HEK293T (cell line): Measurements from ENCODE around the gene WFS1.

ENCODE experiments used
- CTCF ChIA-PET: fragments of 350-600 bp; formaldehyde crosslinking; extraction: SDS; loops from one replicate; lab custom pipeline; 2021; ENCODE audit warnings: antibody characterized with exemption, inconsistent platforms; lab: Yijun Ruan, JAX
- POLR2A ChIA-PET: fragments of 350-600 bp; formaldehyde crosslinking; extraction: SDS; loops from one replicate; lab custom pipeline; 2020; ENCODE audit warnings: antibody characterized with exemption, inconsistent platforms; lab: Yijun Ruan, JAX
- DNase-seq: peaks from one replicate; pipeline ENCODE4 v3.0.0; 2012; ENCODE audit warnings: mixed read lengths; ENCODE audit errors: extremely low spot score
- ARNT ChIP-seq: fragments of 450-650 bp; IDR thresholded peaks from 2 replicates; pipeline ENCODE4 v1.6.1; 2017; ENCODE audit warnings: mild to moderate bottlenecking
- BHLHE40 ChIP-seq: fragments of 450-650 bp; IDR thresholded peaks from 2 replicates; pipeline ENCODE4 v1.6.1; 2016; ENCODE audit warnings: mild to moderate bottlenecking, moderate library complexity, borderline replicate concordance
- CTBP1 ChIP-seq: fragments of 450-650 bp; IDR thresholded peaks from 2 replicates; pipeline ENCODE4 v1.6.1; 2016; ENCODE audit warnings: borderline replicate concordance
- ELF4 ChIP-seq: fragments of 450-650 bp; IDR thresholded peaks from 2 replicates; pipeline ENCODE4 v1.6.1; 2017; ENCODE audit warnings: antibody characterized with exemption
- FOXA1 ChIP-seq: fragments of 450-650 bp; IDR thresholded peaks from 2 replicates; pipeline ENCODE4 v1.6.1; 2016; ENCODE audit warnings: mild to moderate bottlenecking
- FOXK2 ChIP-seq: fragments of 450-650 bp; IDR thresholded peaks from 2 replicates; pipeline ENCODE4 v1.6.1; 2016; ENCODE audit warnings: mild to moderate bottlenecking
- FOXM1 ChIP-seq: fragments of 450-650 bp; IDR thresholded peaks from 2 replicates; pipeline ENCODE4 v1.6.1; 2017; ENCODE audit warnings: mild to moderate bottlenecking, borderline replicate concordance
- HDGF ChIP-seq: fragments of 450-650 bp; IDR thresholded peaks from 2 replicates; pipeline ENCODE4 v1.6.1; 2017; ENCODE audit warnings: antibody characterized with exemption, borderline replicate concordance
- L3MBTL2 ChIP-seq: fragments of 450-650 bp; conservative IDR thresholded peaks from 2 replicates; pipeline ENCODE4 v1.6.1; 2016; ENCODE audit warnings: mild to moderate bottlenecking
- LEF1 ChIP-seq: fragments of 450-650 bp; IDR thresholded peaks from 2 replicates; pipeline ENCODE4 v1.6.1; 2017; ENCODE audit warnings: mild to moderate bottlenecking, borderline replicate concordance
- NFRKB ChIP-seq: fragments of 450-650 bp; IDR thresholded peaks from 2 replicates; pipeline ENCODE4 v1.6.1; 2016; ENCODE audit warnings: mild to moderate bottlenecking, moderate library complexity
- PKNOX1 ChIP-seq: fragments of 450-650 bp; IDR thresholded peaks from 2 replicates; pipeline ENCODE4 v1.6.1; 2016
- SP1 ChIP-seq: fragments of 450-650 bp; IDR thresholded peaks from 2 replicates; pipeline ENCODE4 v1.6.1; 2017
- SUZ12 ChIP-seq: fragments of 450-650 bp; IDR thresholded peaks from 2 replicates; pipeline ENCODE4 v1.6.1; 2016; ENCODE audit warnings: mild to moderate bottlenecking
- TARDBP ChIP-seq: fragments of 450-650 bp; IDR thresholded peaks from 2 replicates; pipeline ENCODE4 v1.6.1; 2016
- ZNF384 ChIP-seq: fragments of 450-650 bp; IDR thresholded peaks from 2 replicates; pipeline ENCODE4 v1.6.1; 2016

WFS1 gene

GRCh38 chr4:6346373-6347110 lies 76.9 kb downstream of the WFS1 start:
- POLR2A ChIA-PET: no interaction called here
- CTCF ChIA-PET: interaction anchor here (0.6 kb wide), 2 partner anchors 13 to 57 kb away, joined by 3 read pairs; no protein-coding TSS in a partner anchor
- TF ChIP-seq LEF1 (no peak), HDGF (no peak), PKNOX1 (no peak)
- DNase-seq: no peak

GRCh38 chr4:6347511-6348045 lies 77.9 kb downstream of the WFS1 start:
- TF ChIP-seq CTBP1 (no peak), ZNF384 (no peak), TARDBP (no peak), L3MBTL2 (no peak), ELF4 (no peak), PKNOX1 (no peak), ARNT (no peak), SUZ12 (no peak), FOXM1 (no peak)
- ChIA-PET POLR2A (no interaction called here), CTCF (interaction anchor here (0.6 kb wide), 1 partner anchor 56 kb away, joined by 3 read pairs; no protein-coding TSS in a partner anchor)
- no peak for DNase-seq

- POLR2A ChIA-PET: no interaction called here
- DNase-seq: no peak
- CTCF ChIA-PET: interaction anchor here (0.6 kb wide), 1 partner anchor 239 kb away, joined by 4 read pairs; no protein-coding TSS in a partner anchor
- TF ChIP-seq CTBP1 (no peak), ELF4 (no peak), SP1 (no peak), LEF1 (no peak), ZNF384 (no peak), FOXA1 (no peak), HDGF (no peak), NFRKB (no peak), PKNOX1 (no peak), L3MBTL2 (no peak), BHLHE40 (no peak), FOXK2 (no peak), FOXM1 (no peak)
Measured at GRCh38 chr4:6348408-6348807, 78.8 kb downstream of the WFS1 start.

GRCh38 chr4:6349896-6350603 lies 80.4 kb downstream of the WFS1 start:
- TF ChIP-seq CTBP1 (no peak), BHLHE40 (no peak), SUZ12 (no peak), ELF4 (no peak), HDGF (no peak), PKNOX1 (no peak)
- DNase-seq: no peak
- CTCF ChIA-PET: no interaction called here
- POLR2A ChIA-PET: no interaction called here

GRCh38 chr4:6350646-6351045 lies 81.0 kb downstream of the WFS1 start:
- no peak for DNase-seq
- POLR2A ChIA-PET: no interaction called here
- TF ChIP-seq NFRKB: no peak
- no peak for TF ChIP-seq ARNT
- TF ChIP-seq TARDBP: no peak
- TF ChIP-seq FOXK2: no peak
- TF ChIP-seq BHLHE40: no peak
- no peak for TF ChIP-seq L3MBTL2
- TF ChIP-seq LEF1: no peak
- TF ChIP-seq FOXM1: no peak
- no peak for TF ChIP-seq HDGF
- no peak for TF ChIP-seq SP1
- no peak for TF ChIP-seq PKNOX1
- no peak for TF ChIP-seq ELF4
- CTCF ChIA-PET: no interaction called here
